Type B pancreatic cell (in vitro differentiated cells): ENCODE measurements around the gene FAAP20. TPM values are rescaled to one million over a fixed set of nuclear protein-coding genes. Genes with fewer than 3 reads are reported as not detected.

ENCODE experiments used
- DNase-seq: peaks from one replicate; pipeline ENCODE4 v3.0.0; 2021; ENCODE audit warnings: mixed read lengths; ENCODE audit not compliant: unreplicated experiment; ENCODE audit errors: extremely low spot score
- H3K27ac Mint-ChIP-seq: 2 replicates; pipeline ENCODE4 v1.8.0; 2021; ENCODE audit warnings: mild to moderate bottlenecking, mixed read lengths
- H3K27me3 Mint-ChIP-seq: 2 replicates; pipeline ENCODE4 v1.8.0; 2021; ENCODE audit warnings: mixed read lengths
- H3K36me3 Mint-ChIP-seq: 2 replicates; pipeline ENCODE4 v1.8.0; 2021; ENCODE audit warnings: mixed read lengths
- H3K4me1 Mint-ChIP-seq: one replicate; pipeline ENCODE4 v1.8.0; 2021; ENCODE audit warnings: mixed read lengths; ENCODE audit not compliant: unreplicated experiment
- H3K4me3 Mint-ChIP-seq: 2 replicates; pipeline ENCODE4 v1.8.0; 2021; ENCODE audit warnings: mild to moderate bottlenecking, mixed read lengths
- H3K9me3 Mint-ChIP-seq: 2 replicates; pipeline ENCODE4 v1.8.0; 2021; ENCODE audit warnings: mixed read lengths
- total RNA-seq: library from RNA; stranded (reverse); gene quantifications from 2 replicates; pipeline ENCODE4 v1.2.1, GENCODE V29; 2021; ENCODE audit warnings: low replicate concordance
- TF ChIP-seq, protein P1 (sequence below): fragments of 200-600 bp; sonication (generic); conservative IDR thresholded peaks from 2 replicates; pipeline ENCODE4 v1.5.0; 2021; ENCODE audit warnings: antibody characterized with exemption, mild to moderate bottlenecking

The FAAP20 gene
- total RNA-seq, 1 donor from 2014 or later = 73.8 TPM

- DNase-seq = no peak
- Mint-ChIP-seq H3K4me1 (peaks cover 15% of the 10 kb centered on the region), H3K4me3 (no peak overlapping the region), H3K9me3 (no peaks in the 10 kb centered on the region), H3K27ac (no peak overlapping the region), H3K27me3 (no peaks in the 10 kb centered on the region), H3K36me3 (no peaks in the 10 kb centered on the region)
- TF ChIP-seq, protein P1, sequence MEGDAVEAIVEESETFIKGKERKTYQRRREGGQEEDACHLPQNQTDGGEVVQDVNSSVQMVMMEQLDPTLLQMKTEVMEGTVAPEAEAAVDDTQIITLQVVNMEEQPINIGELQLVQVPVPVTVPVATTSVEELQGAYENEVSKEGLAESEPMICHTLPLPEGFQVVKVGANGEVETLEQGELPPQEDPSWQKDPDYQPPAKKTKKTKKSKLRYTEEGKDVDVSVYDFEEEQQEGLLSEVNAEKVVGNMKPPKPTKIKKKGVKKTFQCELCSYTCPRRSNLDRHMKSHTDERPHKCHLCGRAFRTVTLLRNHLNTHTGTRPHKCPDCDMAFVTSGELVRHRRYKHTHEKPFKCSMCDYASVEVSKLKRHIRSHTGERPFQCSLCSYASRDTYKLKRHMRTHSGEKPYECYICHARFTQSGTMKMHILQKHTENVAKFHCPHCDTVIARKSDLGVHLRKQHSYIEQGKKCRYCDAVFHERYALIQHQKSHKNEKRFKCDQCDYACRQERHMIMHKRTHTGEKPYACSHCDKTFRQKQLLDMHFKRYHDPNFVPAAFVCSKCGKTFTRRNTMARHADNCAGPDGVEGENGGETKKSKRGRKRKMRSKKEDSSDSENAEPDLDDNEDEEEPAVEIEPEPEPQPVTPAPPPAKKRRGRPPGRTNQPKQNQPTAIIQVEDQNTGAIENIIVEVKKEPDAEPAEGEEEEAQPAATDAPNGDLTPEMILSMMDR = no peak
Observed at GRCh38 chr1:2176615-2177014, 18.0 kb downstream of the FAAP20 start.

GRCh38 chr1:2175681-2176454, 18.7 kb downstream of the FAAP20 start:
- Mint-ChIP-seq H3K4me3 (no peak overlapping the region), H3K27ac (no peak overlapping the region), H3K36me3 (no peaks in the 10 kb centered on the region), H3K9me3 (no peaks in the 10 kb centered on the region), H3K27me3 (no peaks in the 10 kb centered on the region), H3K4me1 (peaks cover 15% of the 10 kb centered on the region)
- DNase-seq = no peak
- TF ChIP-seq, protein P1 = no peak

GRCh38 chr1:2175055-2175414, 19.5 kb downstream of the FAAP20 start:
- no peak for DNase-seq
- TF ChIP-seq, protein P1 = no peak
- Mint-ChIP-seq H3K9me3 (no peaks in the 10 kb centered on the region), H3K27me3 (no peaks in the 10 kb centered on the region), H3K4me3 (no peak overlapping the region), H3K27ac (no peak overlapping the region), H3K4me1 (peaks cover 15% of the 10 kb centered on the region), H3K36me3 (no peaks in the 10 kb centered on the region)

DNA sequence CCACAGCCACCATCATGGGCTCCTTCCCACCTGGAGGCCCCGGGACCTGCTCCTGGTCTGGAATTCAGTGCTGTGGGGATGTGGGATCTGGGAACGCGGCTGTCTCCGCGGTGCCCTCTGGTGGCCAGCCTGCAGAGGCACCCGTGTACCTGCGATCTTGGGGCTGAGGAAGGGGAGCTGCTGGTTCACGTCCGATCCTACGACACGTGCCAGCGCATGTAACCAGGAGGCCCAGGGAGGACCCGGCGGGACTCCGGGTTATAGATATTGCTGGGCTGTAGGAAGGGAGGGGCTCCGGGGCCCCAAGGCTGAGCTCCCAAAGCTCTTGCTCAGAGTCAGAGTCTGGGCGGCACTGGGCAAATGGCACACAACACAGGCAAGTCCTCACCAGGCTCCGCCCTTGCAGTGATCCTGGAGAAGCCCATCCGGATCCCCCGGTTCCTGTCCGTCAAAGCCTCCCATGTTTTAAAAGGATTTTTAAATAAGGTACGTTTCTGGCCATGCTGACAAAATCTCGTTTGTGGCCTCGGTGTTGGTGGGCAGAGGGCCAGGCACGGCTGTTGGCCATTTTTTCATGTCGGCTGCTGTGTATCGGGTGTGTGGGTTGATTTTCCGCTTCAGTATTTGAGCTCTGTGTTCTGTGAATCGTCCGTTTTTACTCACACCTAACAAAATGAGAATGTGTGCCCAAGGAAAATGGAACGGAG, 20.1 kb downstream of the FAAP20 start:
- Mint-ChIP-seq H3K27me3 (no peaks in the 10 kb centered on the region), H3K4me3 (no peak overlapping the region), H3K36me3 (no peaks in the 10 kb centered on the region), H3K9me3 (no peaks in the 10 kb centered on the region), H3K4me1 (peaks cover 12% of the 10 kb centered on the region), H3K27ac (no peak overlapping the region)
- TF ChIP-seq, protein P1 = peak; percentile 93
- no peak for DNase-seq

DNA sequence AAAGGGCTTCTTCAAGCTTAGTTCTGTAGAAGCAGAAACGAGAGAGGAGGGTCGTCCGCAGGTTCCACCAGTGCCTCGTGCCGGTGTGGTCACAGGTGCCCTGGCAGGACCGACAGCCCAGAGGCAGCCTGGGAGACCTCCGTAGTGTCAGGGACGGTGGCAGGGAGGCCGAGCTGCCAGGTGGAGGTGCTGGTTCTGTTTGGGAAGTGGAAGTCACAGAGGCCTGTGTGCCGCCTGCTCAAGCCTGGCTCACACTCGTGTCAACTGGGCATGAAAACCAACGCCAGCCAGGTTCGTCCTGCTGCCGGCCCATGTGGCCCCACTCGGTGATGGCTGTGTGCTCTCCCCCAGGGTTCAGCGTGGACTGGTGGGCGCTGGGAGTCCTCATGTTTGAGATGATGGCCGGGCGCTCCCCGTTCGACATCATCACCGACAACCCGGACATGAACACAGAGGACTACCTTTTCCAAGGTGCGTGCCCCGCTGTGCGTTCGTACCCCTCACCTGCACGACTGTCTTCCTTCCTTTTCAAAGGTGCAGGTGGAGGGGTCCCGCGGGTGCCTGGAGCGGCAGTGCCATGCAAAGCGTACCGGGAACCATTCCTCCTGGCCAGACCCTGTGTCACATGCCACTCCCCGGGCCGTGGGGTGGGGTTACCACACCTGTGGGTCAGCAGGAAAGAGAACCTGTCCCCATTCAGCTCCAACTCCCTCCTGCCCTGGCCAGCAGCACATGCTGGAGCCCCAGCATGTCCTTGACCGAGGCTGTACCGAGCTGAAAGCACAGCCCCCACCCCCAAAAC, 20.8 kb downstream of the FAAP20 start:
- H3K9me3 Mint-ChIP-seq = no peaks in the 10 kb centered on the region

More for the DNA sequence above, 20.8 kb downstream of the FAAP20 start:
- Mint-ChIP-seq H3K27ac (no peak overlapping the region), H3K27me3 (no peaks in the 10 kb centered on the region), H3K36me3 (no peaks in the 10 kb centered on the region), H3K4me3 (no peak overlapping the region), H3K4me1 (peaks cover 10% of the 10 kb centered on the region)
- no peak for DNase-seq
- TF ChIP-seq, protein P1 = no peak
